ENCODE data around the gene CNBP.

The CNBP gene

DNA sequence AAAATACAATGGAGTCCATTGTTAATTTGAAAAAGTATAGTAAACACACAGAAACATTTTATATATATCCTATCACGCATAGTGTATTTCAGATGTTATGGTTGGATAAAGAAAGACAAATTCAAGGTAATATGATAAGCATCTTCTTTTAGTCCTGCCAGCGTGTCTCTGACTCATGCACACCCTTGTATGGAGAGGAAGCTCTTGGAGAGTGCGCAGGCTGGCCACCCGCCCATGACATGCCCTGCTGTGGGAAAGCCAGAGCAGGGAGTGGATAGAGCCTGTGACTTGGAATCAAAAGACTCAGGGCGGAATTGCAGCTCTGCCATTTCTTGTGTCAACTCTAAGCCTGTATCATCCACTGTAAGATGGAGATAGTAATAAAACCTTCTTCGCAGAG, 42.7 kb upstream of the CNBP start:
- TF ChIP-seq FOXP2 (optimal IDR thresholded peaks at IDR 0.05; ENCODE audit: borderline replicate concordance, extremely low read depth, extremely low read length, insufficient read depth) (no peak), SIN3A (IDR thresholded peaks at IDR 0.05; ENCODE audit: borderline replicate concordance, insufficient read depth, low read length) (no peak), POLR2AphosphoS5 (IDR thresholded peaks at IDR 0.05; ENCODE audit: low read depth, low read length) (no peak), TAF1 (IDR thresholded peaks at IDR 0.05; ENCODE audit: borderline replicate concordance, insufficient read depth, low read length) (no peak)
- TF ChIP-seq, protein P1, sequence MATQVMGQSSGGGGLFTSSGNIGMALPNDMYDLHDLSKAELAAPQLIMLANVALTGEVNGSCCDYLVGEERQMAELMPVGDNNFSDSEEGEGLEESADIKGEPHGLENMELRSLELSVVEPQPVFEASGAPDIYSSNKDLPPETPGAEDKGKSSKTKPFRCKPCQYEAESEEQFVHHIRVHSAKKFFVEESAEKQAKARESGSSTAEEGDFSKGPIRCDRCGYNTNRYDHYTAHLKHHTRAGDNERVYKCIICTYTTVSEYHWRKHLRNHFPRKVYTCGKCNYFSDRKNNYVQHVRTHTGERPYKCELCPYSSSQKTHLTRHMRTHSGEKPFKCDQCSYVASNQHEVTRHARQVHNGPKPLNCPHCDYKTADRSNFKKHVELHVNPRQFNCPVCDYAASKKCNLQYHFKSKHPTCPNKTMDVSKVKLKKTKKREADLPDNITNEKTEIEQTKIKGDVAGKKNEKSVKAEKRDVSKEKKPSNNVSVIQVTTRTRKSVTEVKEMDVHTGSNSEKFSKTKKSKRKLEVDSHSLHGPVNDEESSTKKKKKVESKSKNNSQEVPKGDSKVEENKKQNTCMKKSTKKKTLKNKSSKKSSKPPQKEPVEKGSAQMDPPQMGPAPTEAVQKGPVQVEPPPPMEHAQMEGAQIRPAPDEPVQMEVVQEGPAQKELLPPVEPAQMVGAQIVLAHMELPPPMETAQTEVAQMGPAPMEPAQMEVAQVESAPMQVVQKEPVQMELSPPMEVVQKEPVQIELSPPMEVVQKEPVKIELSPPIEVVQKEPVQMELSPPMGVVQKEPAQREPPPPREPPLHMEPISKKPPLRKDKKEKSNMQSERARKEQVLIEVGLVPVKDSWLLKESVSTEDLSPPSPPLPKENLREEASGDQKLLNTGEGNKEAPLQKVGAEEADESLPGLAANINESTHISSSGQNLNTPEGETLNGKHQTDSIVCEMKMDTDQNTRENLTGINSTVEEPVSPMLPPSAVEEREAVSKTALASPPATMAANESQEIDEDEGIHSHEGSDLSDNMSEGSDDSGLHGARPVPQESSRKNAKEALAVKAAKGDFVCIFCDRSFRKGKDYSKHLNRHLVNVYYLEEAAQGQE (IDR thresholded peaks at IDR 0.05; ENCODE audit: insufficient read depth in 1 of 2, low read depth in 2 of 2, low read length in 2 of 2): no peak

DNA sequence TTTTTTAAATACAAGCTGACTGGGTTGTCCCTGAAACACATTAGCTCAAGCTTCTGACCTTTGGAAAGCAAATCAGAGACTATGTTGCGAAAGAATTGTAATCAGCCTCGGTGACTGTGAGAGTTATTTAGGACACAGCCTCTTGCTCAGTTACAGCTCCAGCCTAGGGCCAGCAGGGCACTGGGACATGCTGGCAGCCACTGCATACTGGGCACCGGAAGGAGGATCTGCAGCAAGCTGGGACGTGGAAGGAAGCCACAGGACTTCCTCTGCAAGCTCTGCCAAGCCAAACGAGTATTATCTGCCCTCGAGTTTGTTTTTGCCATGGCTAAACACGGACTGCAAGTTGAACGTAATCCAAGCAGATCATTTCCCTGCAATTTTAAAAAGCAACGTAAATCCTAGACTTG, 41.3 kb upstream of the CNBP start:
- TF ChIP-seq, protein P1 (IDR thresholded peaks at IDR 0.05; ENCODE audit: insufficient read depth in 1 of 2, low read depth in 2 of 2, low read length in 2 of 2): no peak
- TF ChIP-seq TAF1 (IDR thresholded peaks at IDR 0.05; ENCODE audit: borderline replicate concordance, insufficient read depth, low read length): no peak
- TF ChIP-seq FOXP2 (optimal IDR thresholded peaks at IDR 0.05; ENCODE audit: borderline replicate concordance, extremely low read depth, extremely low read length, insufficient read depth): no peak
- no peak for TF ChIP-seq POLR2AphosphoS5 (IDR thresholded peaks at IDR 0.05; ENCODE audit: low read depth, low read length)
- no peak for TF ChIP-seq SIN3A (IDR thresholded peaks at IDR 0.05; ENCODE audit: borderline replicate concordance, insufficient read depth, low read length)

DNA sequence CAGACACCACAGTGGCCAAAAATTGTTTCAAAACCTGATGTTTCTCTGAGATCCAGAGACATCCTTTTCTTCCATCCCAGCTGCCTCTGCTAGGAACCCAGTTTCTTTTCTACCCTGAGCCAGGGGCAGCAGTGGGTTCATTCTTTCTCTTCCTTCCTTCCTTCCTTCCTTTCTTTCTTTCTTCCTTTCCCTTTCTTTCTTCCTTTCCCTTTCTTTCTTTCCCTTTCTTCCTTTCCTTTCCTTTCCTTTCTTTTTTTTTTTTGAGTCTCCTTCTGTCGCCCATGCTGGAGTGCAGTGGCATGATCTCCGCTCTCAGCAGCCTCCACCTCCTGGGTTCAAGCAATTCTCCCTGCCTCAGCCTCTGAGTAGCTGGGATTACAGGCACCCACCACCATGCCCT, 35.0 kb upstream of the CNBP start:
- no peak for TF ChIP-seq POLR2AphosphoS5 (IDR thresholded peaks at IDR 0.05; ENCODE audit: low read depth, low read length)
- TF ChIP-seq, protein P1 (IDR thresholded peaks at IDR 0.05; ENCODE audit: insufficient read depth in 1 of 2, low read depth in 2 of 2, low read length in 2 of 2): no peak
- no peak for TF ChIP-seq FOXP2 (optimal IDR thresholded peaks at IDR 0.05; ENCODE audit: borderline replicate concordance, extremely low read depth, extremely low read length, insufficient read depth)
- TF ChIP-seq TAF1 (IDR thresholded peaks at IDR 0.05; ENCODE audit: borderline replicate concordance, insufficient read depth, low read length): no peak
- TF ChIP-seq SIN3A (IDR thresholded peaks at IDR 0.05; ENCODE audit: borderline replicate concordance, insufficient read depth, low read length): no peak

DNA sequence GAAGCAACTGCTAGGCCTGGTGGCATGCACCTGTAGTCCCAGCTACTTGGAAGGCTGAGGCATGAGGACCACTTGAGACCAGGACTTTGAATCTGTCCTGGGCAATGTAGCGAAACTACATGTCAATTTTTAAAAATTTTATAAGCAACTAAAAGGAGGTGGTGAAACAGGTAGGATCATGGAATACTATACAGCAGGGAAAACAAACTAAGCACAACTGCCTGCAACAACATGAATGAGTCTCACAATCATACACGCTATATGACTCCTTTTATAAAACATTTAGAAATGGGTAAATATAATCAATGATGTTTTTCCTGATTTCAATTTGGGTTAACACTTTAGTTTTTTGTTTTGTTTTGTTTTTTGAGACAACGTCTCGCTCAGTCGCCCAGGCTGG, 29.5 kb upstream of the CNBP start:
- TF ChIP-seq, protein P1 (IDR thresholded peaks at IDR 0.05; ENCODE audit: insufficient read depth in 1 of 2, low read depth in 2 of 2, low read length in 2 of 2): no peak
- TF ChIP-seq POLR2AphosphoS5 (IDR thresholded peaks at IDR 0.05; ENCODE audit: low read depth, low read length) (no peak), FOXP2 (optimal IDR thresholded peaks at IDR 0.05; ENCODE audit: borderline replicate concordance, extremely low read depth, extremely low read length, insufficient read depth) (no peak), SIN3A (IDR thresholded peaks at IDR 0.05; ENCODE audit: borderline replicate concordance, insufficient read depth, low read length) (no peak), TAF1 (IDR thresholded peaks at IDR 0.05; ENCODE audit: borderline replicate concordance, insufficient read depth, low read length) (no peak)

DNA sequence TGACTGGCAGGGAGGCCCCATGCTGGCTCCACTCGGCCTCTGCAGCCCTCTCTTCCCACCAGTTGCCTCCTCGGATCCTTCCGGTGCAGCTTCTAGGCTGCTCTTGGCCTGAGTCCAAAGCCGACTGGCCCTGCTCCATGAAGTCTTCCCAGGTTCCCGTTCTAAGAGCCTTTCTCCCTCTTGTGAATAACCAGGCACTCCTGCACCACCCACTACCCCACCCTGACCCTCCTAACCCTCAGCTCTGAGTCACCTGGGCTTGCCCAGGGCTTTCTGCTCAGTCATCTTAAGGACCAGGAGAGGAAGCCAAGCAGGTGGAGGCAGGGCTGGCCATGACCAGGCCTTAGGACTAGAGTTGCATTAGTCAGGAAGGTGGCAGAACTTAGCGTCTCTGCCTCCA, 28.1 kb upstream of the CNBP start:
- TF ChIP-seq FOXP2 (optimal IDR thresholded peaks at IDR 0.05; ENCODE audit: borderline replicate concordance, extremely low read depth, extremely low read length, insufficient read depth): no peak

Measured in PFSK-1 (cell line).